GM13977 (cell line): Measurements from ENCODE around the gene CXCL6.

ENCODE experiments used
- DNase-seq: peaks from one replicate; pipeline ENCODE4 v3.0.0; 2012; ENCODE audit warnings: low spot score
- CTCF ChIP-seq: IDR thresholded peaks from 2 replicates; pipeline ENCODE4 v1.5.1; 2012; ENCODE audit warnings: mild to moderate bottlenecking, control low read depth; ENCODE audit not compliant: insufficient read depth; ENCODE audit errors: extremely low read depth, missing control alignments
- in situ Hi-C: fragments of 300-500 bp; cut with MboI; formaldehyde crosslinking; loops from one replicate; pipeline ENCODE4 v1.12.0; 2022; ENCODE audit warnings: low sequenced_read_pairs, low pct_unique_long_range_greater_than_20kb, mixed read lengths, inconsistent platforms; ENCODE audit not compliant: unreplicated experiment

Gene CXCL6

GRCh38 chr4:73822812-73823504 is 13.5 kb upstream of the CXCL6 start:
- no peak for DNase-seq
- no peak for TF ChIP-seq CTCF
- in situ Hi-C loops, result no loop called here

- no peak for TF ChIP-seq CTCF
- in situ Hi-C loops, result no loop called here
- DNase-seq, result no peak
These were observed 12.7 kb upstream of the CXCL6 start for GRCh38 chr4:73823760-73824159.

- in situ Hi-C loops, result no loop called here
- TF ChIP-seq CTCF, result no peak
- DNase-seq, result no peak
These were observed 7.5 kb upstream of the CXCL6 start for GRCh38 chr4:73828956-73829355.

- no peak for DNase-seq
- in situ Hi-C loops, result no loop called here
- no peak for TF ChIP-seq CTCF
These were observed 4.9 kb upstream of the CXCL6 start for GRCh38 chr4:73831569-73831968.

- TF ChIP-seq CTCF, result no peak
- in situ Hi-C loops, result no loop called here
- DNase-seq, result no peak
These were observed 3.7 kb upstream of the CXCL6 start for GRCh38 chr4:73832651-73833237.

- TF ChIP-seq CTCF, result no peak
- in situ Hi-C loops, result no loop called here
- DNase-seq, result no peak
These were observed 2.6 kb downstream of the CXCL6 start for GRCh38 chr4:73839071-73839470.

GRCh38 chr4:73839715-73840114 is 3.2 kb downstream of the CXCL6 start:
- no peak for TF ChIP-seq CTCF
- no peak for DNase-seq
- in situ Hi-C loops, result no loop called here
